HuH-7.5 (cell line): Measurements from ENCODE around the gene CD99L2.

Source experiments
- DNase-seq: peaks from one replicate; pipeline ENCODE4 v3.0.0; 2011; ENCODE audit warnings: low spot score

The CD99L2 gene

DNA sequence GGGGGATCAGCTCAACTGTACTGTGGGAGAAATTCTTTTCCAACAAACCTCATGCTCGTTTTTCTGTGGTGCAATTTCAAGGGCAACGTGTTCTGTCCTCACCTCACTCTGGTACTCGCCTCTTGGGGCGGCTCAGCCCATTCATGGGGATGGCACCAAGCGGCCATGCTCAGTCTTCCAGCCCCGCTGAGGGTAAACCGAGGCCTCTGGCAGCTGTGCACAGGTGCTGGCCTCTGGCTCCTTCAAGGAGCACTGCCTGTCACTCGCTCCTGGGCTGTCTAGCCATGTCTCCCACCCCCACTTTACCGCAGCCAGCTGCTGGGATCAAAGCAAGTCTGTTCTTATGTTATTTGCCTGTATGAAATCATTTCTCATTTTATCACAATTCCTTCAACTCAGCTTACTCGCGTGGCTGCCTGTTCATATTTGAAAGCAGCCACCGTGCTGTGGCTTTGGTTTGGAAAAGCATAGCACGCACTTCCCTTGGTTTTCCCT, 135.1 kb downstream of the CD99L2 start:
- no peak for DNase-seq

DNA sequence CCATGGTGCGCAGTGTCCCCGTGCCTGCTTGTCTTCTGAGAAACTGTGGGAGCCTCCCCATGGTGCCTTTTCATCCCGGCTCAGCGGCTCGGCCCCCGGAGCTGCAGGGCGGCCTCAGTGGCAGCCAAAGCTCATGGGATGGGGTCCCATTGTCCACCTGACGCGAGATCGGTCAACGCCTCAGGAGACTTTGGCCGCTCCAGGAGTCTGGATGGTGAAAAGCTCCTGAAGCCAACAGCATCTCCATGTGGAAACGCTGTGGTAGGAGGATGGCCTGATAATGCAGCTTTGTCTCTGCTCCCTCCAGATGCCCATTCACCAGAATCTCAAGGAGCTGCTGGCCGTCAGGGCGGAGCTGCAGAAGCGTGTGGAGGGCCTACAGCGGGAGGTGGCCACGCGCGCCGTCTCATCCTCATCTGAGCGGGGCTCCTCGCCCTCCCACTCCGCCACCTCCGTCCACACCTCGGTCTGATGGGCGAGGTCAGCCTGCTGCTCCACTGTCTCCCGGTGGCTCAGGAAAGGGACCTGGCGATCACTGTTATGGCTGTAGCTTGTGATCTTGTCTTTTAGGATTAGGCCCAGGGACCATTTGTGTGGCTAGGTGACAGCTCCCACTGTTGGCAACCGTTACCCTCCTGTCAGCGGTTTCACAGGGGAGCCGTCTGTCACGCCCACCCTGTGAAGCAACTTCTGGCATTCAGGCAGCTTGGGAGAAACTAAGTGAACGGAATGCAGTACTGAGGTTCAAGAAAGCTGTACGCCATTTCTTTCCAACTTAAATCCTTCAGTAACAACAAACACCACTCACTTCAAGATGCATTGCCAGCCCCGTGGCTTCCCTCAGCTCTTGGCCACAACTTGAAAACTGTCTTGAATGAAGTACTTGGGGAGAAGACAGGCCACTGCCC, 136.0 kb downstream of the CD99L2 start:
- no peak for DNase-seq

DNA sequence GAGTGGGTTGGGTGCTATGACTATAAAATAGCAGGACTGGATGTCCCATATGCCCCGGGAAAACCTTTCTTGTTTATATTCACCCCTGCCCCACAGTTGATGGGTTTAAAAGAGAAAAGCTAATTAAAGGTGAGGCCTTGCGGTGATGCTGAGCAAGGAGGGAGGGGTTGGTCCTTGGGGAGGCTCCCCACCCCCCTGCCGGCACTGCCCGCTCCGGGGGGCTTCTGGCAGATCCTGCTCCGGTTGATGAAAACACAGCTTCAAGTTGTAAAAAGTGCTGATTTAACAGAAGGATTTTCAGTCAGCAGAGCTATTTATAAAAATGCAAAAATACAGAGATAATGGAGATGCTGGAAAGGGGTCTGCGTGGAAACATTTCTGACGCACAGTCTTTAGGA, 136.7 kb downstream of the CD99L2 start:
- no peak for DNase-seq

DNA sequence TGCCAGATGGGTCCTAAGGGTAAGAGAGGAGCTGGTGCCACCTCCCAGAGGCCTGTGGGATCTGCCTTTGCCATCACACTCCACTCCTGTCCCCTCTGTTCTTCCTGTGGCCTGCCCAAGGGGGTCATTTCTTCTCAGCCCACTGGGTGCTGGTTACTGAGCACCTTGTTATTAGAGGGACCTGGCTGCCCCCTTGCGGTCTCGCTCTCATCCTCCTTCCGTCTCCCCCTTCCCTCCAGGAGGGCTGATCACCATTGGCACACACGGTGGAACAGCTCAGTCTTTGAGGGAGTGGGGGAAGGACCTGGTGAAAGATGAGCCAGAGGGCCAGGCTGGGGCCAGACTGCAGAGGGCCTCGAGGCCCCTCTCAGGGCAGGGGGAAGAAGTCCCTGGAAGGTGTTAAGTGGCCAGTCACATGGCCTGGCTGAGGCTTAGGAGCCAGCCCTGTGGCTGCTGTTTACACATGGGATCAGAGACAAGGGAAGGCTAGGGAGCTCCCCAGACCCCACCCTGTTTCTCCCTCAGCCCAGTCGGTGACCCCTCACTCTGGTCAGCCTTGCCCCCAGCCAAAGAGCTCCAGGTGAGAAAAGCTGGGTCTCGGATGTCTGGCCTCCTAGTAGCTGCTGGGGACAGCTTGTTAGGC, 137.2 kb downstream of the CD99L2 start:
- no peak for DNase-seq

DNA sequence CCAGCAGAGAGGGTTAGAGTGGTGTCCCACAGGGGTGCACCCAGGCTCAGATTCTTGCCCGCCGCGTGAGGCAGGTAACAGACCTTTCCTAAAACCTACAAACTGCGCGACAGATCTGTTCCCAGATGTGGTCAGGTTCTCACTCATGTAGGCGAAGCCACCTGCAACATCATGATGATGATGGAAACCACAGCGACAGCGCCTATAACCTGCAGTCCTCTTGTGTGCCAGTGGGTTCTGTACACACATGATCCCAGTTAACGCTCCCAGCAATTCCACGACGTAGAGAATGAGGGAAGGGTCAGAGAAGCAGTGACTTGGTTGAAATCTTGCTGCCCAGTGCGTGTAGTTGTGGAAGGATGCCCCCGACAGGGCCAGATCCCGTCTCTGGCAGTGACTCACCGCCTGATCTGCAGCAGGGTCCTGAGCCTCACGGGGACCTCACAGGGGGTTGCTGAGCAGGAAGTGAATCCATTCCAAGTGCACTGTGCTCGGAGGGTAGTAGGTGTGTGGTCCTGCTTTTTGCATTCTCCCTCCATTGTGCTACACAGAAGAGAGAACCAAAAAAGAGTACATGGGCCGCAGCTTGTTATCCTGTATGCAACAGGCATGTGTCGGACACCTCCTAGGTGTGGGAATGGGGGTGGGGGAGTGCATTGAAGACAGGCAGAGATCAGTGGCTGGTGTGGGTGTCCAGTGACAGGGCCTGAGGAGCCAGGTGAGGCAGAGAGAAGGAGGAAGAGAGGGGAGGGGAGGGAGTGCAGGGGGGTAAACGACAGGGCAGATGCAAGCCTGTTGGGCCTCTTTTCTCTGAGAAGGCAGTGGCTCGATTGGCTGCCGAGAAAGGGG, 138.7 kb downstream of the CD99L2 start:
- no peak for DNase-seq

DNA sequence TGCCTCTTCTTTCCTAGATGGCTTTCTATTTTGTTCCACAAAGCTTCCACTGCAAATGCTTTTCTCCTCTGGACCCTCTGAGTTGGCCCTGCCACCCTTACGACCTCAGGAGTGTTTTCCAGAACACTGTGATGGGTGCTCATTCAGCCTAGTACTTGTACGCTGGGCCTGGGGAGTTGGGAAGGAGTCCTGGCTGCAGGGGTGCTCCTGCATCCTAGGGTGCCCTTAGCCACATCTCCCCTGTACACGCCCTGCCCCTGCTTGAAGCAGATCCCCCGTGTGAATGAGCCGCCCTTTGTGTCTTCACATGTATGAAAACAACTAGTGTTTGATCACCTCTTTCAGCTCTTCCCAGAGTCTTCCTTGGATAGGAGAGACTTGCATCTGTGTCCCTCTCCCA, 141.1 kb downstream of the CD99L2 start:
- no peak for DNase-seq

DNA sequence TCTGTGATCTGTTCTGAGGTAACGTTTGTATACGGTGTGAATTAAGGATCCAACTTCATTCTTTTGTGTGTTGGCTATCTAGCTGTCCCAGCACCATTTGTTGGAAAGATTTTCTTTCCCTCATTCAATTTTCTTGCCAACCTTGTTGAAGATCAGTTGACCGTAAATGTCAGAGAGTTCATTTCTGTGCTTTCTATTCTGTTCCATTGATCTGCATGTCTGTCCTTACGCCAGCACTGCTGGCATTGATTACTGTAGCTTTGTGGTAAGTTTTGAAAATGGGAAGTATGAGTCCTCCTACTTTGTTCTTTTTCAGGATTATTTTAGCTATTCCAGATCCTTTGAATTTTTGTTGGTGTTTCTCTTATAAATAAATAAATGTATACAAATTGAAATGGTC, 144.5 kb downstream of the CD99L2 start:
- DNase-seq, result no peak

DNA sequence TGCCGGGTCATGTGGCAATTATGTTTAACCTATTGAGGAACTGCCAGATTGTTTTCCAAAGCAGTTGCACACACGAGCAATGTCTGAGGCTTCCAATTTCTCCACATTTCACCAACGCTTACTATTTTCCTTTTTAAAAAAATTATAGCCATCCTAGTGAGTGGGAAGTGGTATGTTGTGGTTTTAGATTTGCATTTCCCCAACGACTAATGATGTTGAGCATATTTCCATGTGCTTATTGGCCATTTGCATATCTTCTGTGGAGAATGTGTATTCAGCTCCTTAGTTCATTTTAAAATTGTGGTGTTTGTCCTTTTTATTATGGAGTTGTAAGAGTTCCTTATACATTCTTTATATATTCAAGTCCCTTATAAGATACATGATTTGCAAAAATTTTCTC, 145.1 kb downstream of the CD99L2 start:
- DNase-seq, result no peak

DNA sequence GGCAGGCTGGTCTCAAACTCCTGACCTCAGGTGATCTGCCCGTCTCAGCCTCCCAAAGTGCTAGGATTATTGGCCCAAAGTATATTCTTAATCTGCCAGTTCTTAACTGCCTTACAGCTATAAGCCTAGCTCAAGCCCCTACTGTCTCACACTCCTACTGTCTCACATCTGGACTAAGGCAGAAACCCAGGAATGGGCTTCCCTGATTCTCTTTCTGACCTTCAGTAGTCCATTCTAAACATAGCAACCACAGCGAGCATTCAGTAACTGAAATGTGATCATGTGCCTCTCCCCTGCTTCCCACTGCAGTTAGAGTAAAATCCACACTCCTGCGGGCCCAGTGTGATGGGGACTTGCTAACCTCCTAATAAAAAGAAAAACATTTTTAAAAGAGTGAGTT, 146.3 kb downstream of the CD99L2 start:
- DNase-seq, result no peak

DNA sequence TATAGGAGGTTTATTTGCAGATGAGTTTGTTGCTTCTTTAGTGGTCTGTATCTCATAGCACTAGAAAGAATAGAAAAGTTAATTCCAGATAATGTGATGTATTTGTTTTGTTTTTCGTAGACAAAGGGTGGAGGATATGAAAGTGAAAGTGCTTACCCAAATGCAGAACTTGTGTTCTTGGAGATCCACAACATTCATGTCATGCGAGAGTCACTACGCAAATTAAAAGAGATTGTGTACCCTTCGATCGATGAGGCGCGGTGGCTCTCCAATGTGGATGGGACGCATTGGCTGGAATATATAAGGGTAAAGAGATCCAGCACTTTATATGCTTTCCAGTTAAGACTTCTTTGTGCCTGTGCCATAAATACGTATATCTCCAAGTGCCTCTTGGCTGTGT, 162.0 kb downstream of the CD99L2 start:
- DNase-seq, result no peak

DNA sequence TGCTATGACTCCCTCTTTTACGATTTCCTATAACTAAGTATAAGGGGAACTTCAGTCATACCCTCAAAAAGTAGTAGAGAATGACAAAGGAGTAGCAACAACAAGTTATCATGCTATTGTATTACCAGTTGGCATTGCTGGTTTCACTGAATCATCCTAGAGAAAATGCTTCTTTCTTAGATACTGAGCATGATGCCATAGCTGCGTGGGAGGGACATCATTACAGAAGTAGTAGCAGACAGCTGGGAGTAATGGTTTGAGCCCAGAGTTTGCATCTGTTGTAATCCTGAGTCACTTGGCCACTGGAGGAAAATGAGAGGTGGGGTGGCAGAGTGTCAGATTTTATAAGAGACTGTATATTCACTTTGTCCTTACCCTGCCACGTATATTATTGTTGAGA, 166.7 kb downstream of the CD99L2 start:
- no peak for DNase-seq

DNA sequence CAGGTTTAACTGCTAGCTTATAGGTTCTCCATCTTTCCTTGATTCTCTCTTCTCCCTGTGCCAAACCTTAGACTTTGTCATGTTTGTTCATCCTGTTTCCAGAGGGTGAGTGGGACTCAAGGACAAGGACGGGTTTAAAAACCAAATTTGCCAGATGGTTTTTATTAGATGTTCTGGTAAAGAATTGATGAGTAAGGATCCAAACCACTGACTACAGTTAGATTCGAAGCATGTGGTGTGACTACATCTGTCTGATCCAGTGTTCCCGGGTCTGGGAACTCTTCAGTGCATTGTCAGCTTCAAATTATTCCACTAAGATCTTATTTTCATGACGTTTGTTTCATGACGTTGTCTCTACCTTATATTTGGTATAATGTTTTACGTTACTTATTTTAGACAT, 167.7 kb downstream of the CD99L2 start:
- DNase-seq, result no peak

DNA sequence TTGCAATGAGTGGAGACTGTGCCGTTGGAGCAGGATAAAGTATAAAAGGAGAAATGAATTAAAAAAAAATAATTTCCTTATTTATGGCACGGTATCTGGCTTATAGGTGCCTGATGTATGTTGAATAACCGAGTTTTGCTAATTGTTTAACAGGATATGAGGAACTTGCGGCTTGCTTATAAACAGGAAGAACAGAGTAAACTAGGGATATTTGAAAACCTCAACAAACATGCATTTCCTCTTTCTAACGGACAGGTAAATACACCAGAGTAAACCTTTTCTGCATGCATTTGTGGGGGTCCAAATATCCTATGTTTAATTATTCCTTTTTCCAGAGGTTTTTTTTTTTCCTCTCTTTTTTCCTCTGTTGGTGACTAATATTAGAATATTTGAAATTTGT, 168.5 kb downstream of the CD99L2 start:
- DNase-seq, result no peak

DNA sequence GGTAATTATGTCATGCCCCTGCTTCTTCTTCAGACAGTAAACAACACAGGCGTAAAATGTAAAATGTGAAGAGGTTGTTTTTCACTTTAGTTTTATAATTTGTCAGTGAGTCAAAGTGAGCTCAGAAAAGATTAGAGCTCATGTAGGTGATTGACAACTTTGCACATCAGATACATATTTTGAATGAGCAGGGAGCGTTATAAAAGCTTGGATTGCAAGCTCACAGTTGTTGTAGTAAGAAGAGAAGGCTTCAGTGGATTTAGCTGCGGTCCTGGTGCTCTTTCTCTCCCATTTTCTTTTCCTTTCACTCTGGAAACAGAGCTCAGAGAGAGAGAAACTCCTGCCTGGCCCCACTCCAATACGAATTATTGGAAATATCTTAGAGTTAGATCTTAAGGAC, 178.8 kb downstream of the CD99L2 start:
- DNase-seq, result no peak
